Natural killer cell (primary cell): Measurements from ENCODE around the gene COL25A1. TPM values are rescaled to one million over a fixed set of nuclear protein-coding genes. Genes with fewer than 3 reads are reported as not detected.

Experiments used
- ATAC-seq, 3 donors: fragments of 150-1000 bp in 2 of 3; fragments of 200-7000 bp in 1 of 3; cut with Tn5 transposase; 1 replicate in 1 of 3; 2 replicates in 2 of 3; pipeline ENCODE4 v1.10.0; 2021; ENCODE audit warnings: mild to moderate bottlenecking in 2 of 3, moderate library complexity in 2 of 3
- DNase-seq, 2 donors: peaks; one replicate each; pipeline versions ENCODE4 v3.0.0 to v3.0.0-alpha.2; 2013 to 2021; ENCODE audit warnings: mixed read lengths in 1 of 2
- H3K27ac ChIP-seq: one replicate; pipeline ENCODE4 v1.5.1; 2013; ENCODE audit warnings: mild to moderate bottlenecking, low read length
- H3K27me3 ChIP-seq: one replicate; pipeline ENCODE4 v1.6.1; 2013; ENCODE audit warnings: low read length; ENCODE audit not compliant: control insufficient read depth, insufficient read depth
- H3K36me3 ChIP-seq: one replicate; pipeline ENCODE4 v1.6.1; 2013; ENCODE audit warnings: low read length; ENCODE audit not compliant: control insufficient read depth, insufficient read depth
- H3K4me1 ChIP-seq: one replicate; pipeline ENCODE4 v1.6.1; 2013; ENCODE audit warnings: low read length; ENCODE audit not compliant: control insufficient read depth, insufficient read depth
- H3K4me3 ChIP-seq: one replicate; pipeline ENCODE4 v1.5.1; 2013; ENCODE audit warnings: low read length
- H3K9me3 ChIP-seq: one replicate; pipeline ENCODE4 v1.6.1; 2013; ENCODE audit warnings: low read length; ENCODE audit not compliant: control insufficient read depth, insufficient read depth
- H3K27ac Mint-ChIP-seq, 2 donors: one replicate each; pipeline ENCODE4 v1.8.0; 2022; ENCODE audit warnings: mild to moderate bottlenecking in 2 of 2, mixed read lengths in 2 of 2, moderate library complexity in 1 of 2
- H3K27me3 Mint-ChIP-seq, 2 donors: one replicate each; pipeline ENCODE4 v1.8.0; 2022; ENCODE audit warnings: low read depth in 2 of 2, mixed read lengths in 2 of 2
- H3K36me3 Mint-ChIP-seq: one replicate; pipeline ENCODE4 v1.8.0; 2022; ENCODE audit warnings: mixed read lengths
- H3K4me1 Mint-ChIP-seq, 2 donors: one replicate each; pipeline ENCODE4 v1.8.0; 2022; ENCODE audit warnings: mixed read lengths in 2 of 2
- H3K4me3 Mint-ChIP-seq: one replicate; pipeline ENCODE4 v1.8.0; 2022; ENCODE audit warnings: mild to moderate bottlenecking, moderate library complexity, mixed read lengths
- H3K9me3 Mint-ChIP-seq, 2 donors: one replicate each; pipeline ENCODE4 v1.8.0; 2022; ENCODE audit warnings: mixed read lengths in 2 of 2
- WGBS: methylation state at CpG from one replicate; pipeline ENCODE4 v1.1.7; 2013; ENCODE audit warnings: missing lambda C conversion rate; ENCODE audit not compliant: insufficient coverage; 5-methylcytosine and 5-hydroxymethylcytosine counted together
- intact Hi-C: fragments of 100-400 bp; cut with micrococcal nuclease; formaldehyde crosslinking; loops from one replicate; pipeline ENCODE4 v1.14.2; 2022
- total RNA-seq, 4 donors: library from RNA; stranded (reverse); fragments of 120-200 nt in 1 of 4; gene quantifications; one replicate each; pipeline versions ENCODE4 v1.2.3 to v1.2.4, GENCODE V29; 2013 to 2022
- TF ChIP-seq, protein P1 (sequence below): fragments of 200-600 bp; IDR thresholded peaks from one replicate; pipeline ENCODE4 v1.8.0; 2022; ENCODE audit warnings: antibody characterized with exemption

The COL25A1 gene
- total RNA-seq, 3 donors from 2014 or later (not counting 1 experiment from before 2014, with no cell fraction given): 0.08 TPM; not detected in 2

DNA sequence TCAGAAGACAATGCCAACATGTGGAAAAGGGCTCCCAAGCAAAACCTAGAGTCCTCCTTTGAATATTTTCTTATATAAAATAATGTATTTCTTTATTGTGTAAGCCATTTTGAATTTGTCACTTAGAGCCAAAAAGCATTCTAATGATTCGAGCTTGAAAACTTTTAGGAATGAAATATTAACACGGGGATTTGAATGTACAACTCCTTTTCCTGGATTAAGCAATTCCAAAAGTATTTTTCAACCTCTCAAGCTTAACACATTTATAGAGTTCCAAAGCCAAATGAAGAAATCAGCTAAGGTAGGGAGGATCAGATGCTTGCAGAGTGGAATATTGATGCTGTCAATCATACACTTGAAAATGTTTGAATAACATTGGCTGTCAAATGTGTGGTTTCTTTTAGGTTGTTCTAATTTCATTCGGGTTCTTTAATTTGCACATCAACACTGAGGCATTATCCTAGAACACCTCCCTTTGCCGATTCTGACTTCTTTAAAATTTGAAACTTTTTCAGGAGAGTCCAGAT, 472.4 kb downstream of the COL25A1 start:
- Mint-ChIP-seq H3K4me1 (no peaks in the 10 kb centered on the region), H3K36me3 (no peaks in the 10 kb centered on the region), H3K9me3 (no peaks in the 10 kb centered on the region), H3K4me3 (no peak overlapping the region), H3K27ac (no peak overlapping the region), H3K27me3 (peaks cover 6 to 18% of the 10 kb centered on the region in 2 donors)
- intact Hi-C loops: no loop called here
- whole genome bisulfite sequencing: 87% methylated on average over 3 of the region's 4 CpGs
- H3K9me3 ChIP-seq: no peaks in the 10 kb centered on the region
- H3K36me3 ChIP-seq: no peaks in the 10 kb centered on the region
- no peak overlapping the region for H3K4me3 ChIP-seq
- ATAC-seq: no peak
- TF ChIP-seq, protein P1, sequence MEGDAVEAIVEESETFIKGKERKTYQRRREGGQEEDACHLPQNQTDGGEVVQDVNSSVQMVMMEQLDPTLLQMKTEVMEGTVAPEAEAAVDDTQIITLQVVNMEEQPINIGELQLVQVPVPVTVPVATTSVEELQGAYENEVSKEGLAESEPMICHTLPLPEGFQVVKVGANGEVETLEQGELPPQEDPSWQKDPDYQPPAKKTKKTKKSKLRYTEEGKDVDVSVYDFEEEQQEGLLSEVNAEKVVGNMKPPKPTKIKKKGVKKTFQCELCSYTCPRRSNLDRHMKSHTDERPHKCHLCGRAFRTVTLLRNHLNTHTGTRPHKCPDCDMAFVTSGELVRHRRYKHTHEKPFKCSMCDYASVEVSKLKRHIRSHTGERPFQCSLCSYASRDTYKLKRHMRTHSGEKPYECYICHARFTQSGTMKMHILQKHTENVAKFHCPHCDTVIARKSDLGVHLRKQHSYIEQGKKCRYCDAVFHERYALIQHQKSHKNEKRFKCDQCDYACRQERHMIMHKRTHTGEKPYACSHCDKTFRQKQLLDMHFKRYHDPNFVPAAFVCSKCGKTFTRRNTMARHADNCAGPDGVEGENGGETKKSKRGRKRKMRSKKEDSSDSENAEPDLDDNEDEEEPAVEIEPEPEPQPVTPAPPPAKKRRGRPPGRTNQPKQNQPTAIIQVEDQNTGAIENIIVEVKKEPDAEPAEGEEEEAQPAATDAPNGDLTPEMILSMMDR: no peak
- H3K27ac ChIP-seq: no peak overlapping the region
- H3K4me1 ChIP-seq: no peaks in the 10 kb centered on the region
- no peaks in the 10 kb centered on the region for H3K27me3 ChIP-seq
- no peak for DNase-seq

GRCh38 chr4:108828620-108829019, 473.8 kb downstream of the COL25A1 start:
- DNase-seq (no peak), ATAC-seq (no peak)
- peaks cover 2% of the 10 kb centered on the region for H3K27me3 ChIP-seq
- H3K4me3 Mint-ChIP-seq: no peak overlapping the region
- 42% methylated on average over 2 of the region's 3 CpGs for WGBS
- no peaks in the 10 kb centered on the region for H3K4me1 ChIP-seq
- intact Hi-C loops: no loop called here
- no peaks in the 10 kb centered on the region for H3K4me1 Mint-ChIP-seq
- no peaks in the 10 kb centered on the region for H3K36me3 Mint-ChIP-seq
- no peaks in the 10 kb centered on the region for H3K36me3 ChIP-seq
- TF ChIP-seq, protein P1: no peak
- H3K27me3 Mint-ChIP-seq: peaks cover 7 to 8% of the 10 kb centered on the region in 2 donors
- H3K9me3 Mint-ChIP-seq: no peaks in the 10 kb centered on the region
- no peak overlapping the region for H3K27ac ChIP-seq
- no peak overlapping the region for H3K4me3 ChIP-seq
- H3K9me3 ChIP-seq: no peaks in the 10 kb centered on the region
- no peak overlapping the region for H3K27ac Mint-ChIP-seq

GRCh38 chr4:108825737-108826136, 476.7 kb downstream of the COL25A1 start:
- ATAC-seq: no peak
- H3K4me1 Mint-ChIP-seq: no peaks in the 10 kb centered on the region
- intact Hi-C loops: no loop called here
- no peak overlapping the region for H3K4me3 Mint-ChIP-seq
- H3K27me3 ChIP-seq: peaks cover 4% of the 10 kb centered on the region
- H3K4me1 ChIP-seq: no peaks in the 10 kb centered on the region
- no peaks in the 10 kb centered on the region for H3K36me3 ChIP-seq
- no peak overlapping the region for H3K27ac ChIP-seq
- peaks cover 7% of the 10 kb centered on the region in 2 donors for H3K27me3 Mint-ChIP-seq
- H3K9me3 ChIP-seq: no peaks in the 10 kb centered on the region
- H3K27ac Mint-ChIP-seq: no peak overlapping the region
- TF ChIP-seq, protein P1: no peak
- no peak for DNase-seq
- no peaks in the 10 kb centered on the region for H3K36me3 Mint-ChIP-seq
- no peak overlapping the region for H3K4me3 ChIP-seq
- 94% methylated on average over 2 of the region's 2 CpGs for WGBS
- no peaks in the 10 kb centered on the region for H3K9me3 Mint-ChIP-seq

DNA sequence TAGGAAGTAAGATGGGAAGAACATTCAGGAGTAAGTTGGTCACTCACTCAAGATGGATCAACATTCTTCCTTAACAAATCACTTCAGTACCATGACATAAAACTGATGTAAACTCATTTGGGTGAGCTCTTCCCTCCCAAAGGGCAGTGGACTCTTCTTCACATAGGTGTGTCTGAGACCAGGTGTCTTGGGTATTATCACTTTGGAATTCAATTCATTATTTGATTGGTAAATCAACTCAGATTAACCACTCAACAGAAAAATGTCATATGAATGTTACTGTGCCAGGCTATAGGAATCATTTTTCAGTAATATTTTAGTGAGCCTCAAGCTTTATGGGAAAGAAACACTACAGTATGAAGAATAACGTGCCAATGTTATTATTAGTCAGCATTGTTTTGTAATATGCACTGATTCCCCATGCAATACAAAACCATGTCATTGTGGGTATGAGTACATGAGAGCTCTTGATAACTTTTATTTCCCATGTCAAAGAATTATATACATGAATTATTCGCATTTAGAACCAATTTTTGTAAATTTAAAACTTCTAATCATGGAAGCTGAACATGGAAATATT, 481.0 kb downstream of the COL25A1 start:
- intact Hi-C loops: no loop called here
- H3K27me3 ChIP-seq: peaks cover 6% of the 10 kb centered on the region
- H3K9me3 ChIP-seq: no peaks in the 10 kb centered on the region
- no peaks in the 10 kb centered on the region for H3K9me3 Mint-ChIP-seq
- no peaks in the 10 kb centered on the region for H3K36me3 Mint-ChIP-seq
- 71% methylated on average over 1 of the region's 2 CpGs for WGBS
- no peak overlapping the region for H3K4me3 Mint-ChIP-seq
- TF ChIP-seq, protein P1: no peak
- no peaks in the 10 kb centered on the region for H3K36me3 ChIP-seq
- no peak overlapping the region for H3K27ac ChIP-seq
- H3K27me3 Mint-ChIP-seq: peaks cover 0 to 16% of the 10 kb centered on the region in 2 donors
- H3K4me3 ChIP-seq: no peak overlapping the region
- no peaks in the 10 kb centered on the region for H3K4me1 ChIP-seq
- H3K27ac Mint-ChIP-seq: no peak overlapping the region
- DNase-seq: no peak
- no peaks in the 10 kb centered on the region for H3K4me1 Mint-ChIP-seq
- ATAC-seq: no peak
